WTC11 (cell line): ENCODE data around the gene UVRAG. TPM values are rescaled to one million over a fixed set of nuclear protein-coding genes. Genes with fewer than 3 reads are reported as not detected.

Source experiments
- ATAC-seq: fragments of 200-7000 bp; cut with Tn5 transposase; 2 replicates; pipeline ENCODE4 v1.10.0; 2021; ENCODE audit warnings: mild to moderate bottlenecking, moderate library complexity
- CTCF ChIA-PET: fragments of 300-600 bp; sonication (Branson Sonifier 250); formaldehyde crosslinking; loops from one replicate; lab custom pipeline; 2021; ENCODE audit warnings: antibody characterized with exemption; lab: Charles Lee
- POLR2A ChIA-PET: fragments of 350-600 bp; sonication (Branson Sonifier 250); formaldehyde crosslinking; loops from one replicate; lab custom pipeline; 2021; ENCODE audit warnings: antibody characterized with exemption; lab: Charles Lee
- DNase-seq: peaks from one replicate; pipeline ENCODE4 v3.0.0; 2021; ENCODE audit warnings: low spot score
- H3K27ac Mint-ChIP-seq: 2 replicates; pipeline ENCODE4 v1.8.0; 2021; ENCODE audit warnings: mixed read lengths
- H3K27me3 Mint-ChIP-seq: 2 replicates; pipeline ENCODE4 v1.8.0; 2021; ENCODE audit warnings: low read depth, mild to moderate bottlenecking, moderate library complexity, mixed read lengths
- H3K36me3 Mint-ChIP-seq: 2 replicates; pipeline ENCODE4 v1.8.0; 2021; ENCODE audit warnings: mixed read lengths
- H3K4me1 Mint-ChIP-seq: 2 replicates; pipeline ENCODE4 v1.8.0; 2022; ENCODE audit warnings: mixed read lengths
- H3K4me3 Mint-ChIP-seq: 2 replicates; pipeline ENCODE4 v1.8.0; 2021; ENCODE audit warnings: mild to moderate bottlenecking, moderate library complexity, mixed read lengths
- H3K9me3 Mint-ChIP-seq: 2 replicates; pipeline ENCODE4 v1.8.0; 2021; ENCODE audit warnings: mixed read lengths
- CBFB ChIP-seq: sonication (generic); formaldehyde crosslinking; IDR thresholded peaks from 2 replicates; pipeline ENCODE4 v1.8.1; 2022; ENCODE audit warnings: mild to moderate bottlenecking, low read depth, missing genetic modification reagents
- CREB1 ChIP-seq: sonication (generic); formaldehyde crosslinking; IDR thresholded peaks from 2 replicates; pipeline ENCODE4 v1.8.0; 2023; ENCODE audit warnings: mild to moderate bottlenecking, missing genetic modification reagents
- E2F1 ChIP-seq: sonication (generic); formaldehyde crosslinking; IDR thresholded peaks from 2 replicates; pipeline ENCODE4 v1.8.0; 2022; ENCODE audit warnings: mild to moderate bottlenecking, missing genetic modification reagents
- FOXK1 ChIP-seq: sonication (generic); formaldehyde crosslinking; IDR thresholded peaks from 2 replicates; pipeline ENCODE4 v1.8.0; 2022; ENCODE audit warnings: mild to moderate bottlenecking, moderate library complexity, missing genetic modification reagents
- FOXP1 ChIP-seq: sonication (generic); formaldehyde crosslinking; IDR thresholded peaks from 2 replicates; pipeline ENCODE4 v1.8.0; 2022; ENCODE audit warnings: missing genetic modification reagents, mild to moderate bottlenecking, moderate library complexity, borderline replicate concordance
- NFE2L1 ChIP-seq: sonication (generic); formaldehyde crosslinking; IDR thresholded peaks from 2 replicates; pipeline ENCODE4 v1.8.1; 2023; ENCODE audit warnings: missing genetic modification reagents
- PREB ChIP-seq: sonication (generic); formaldehyde crosslinking; IDR thresholded peaks from 2 replicates; pipeline ENCODE4 v1.8.1; 2022; ENCODE audit warnings: mild to moderate bottlenecking, missing genetic modification reagents, moderate library complexity, borderline replicate concordance
- PRRX2 ChIP-seq: fragments of 250-450 bp; sonication (Bioruptor Pico); IDR thresholded peaks from 2 replicates; pipeline ENCODE4 v1.8.0; 2021; ENCODE audit warnings: mild to moderate bottlenecking
- TEAD4 ChIP-seq: sonication (generic); formaldehyde crosslinking; IDR thresholded peaks from 2 replicates; pipeline ENCODE4 v1.8.0; 2022; ENCODE audit warnings: mild to moderate bottlenecking, missing genetic modification reagents
- USF1 ChIP-seq: sonication (generic); formaldehyde crosslinking; IDR thresholded peaks from 2 replicates; pipeline ENCODE4 v1.8.0; 2022; ENCODE audit warnings: mild to moderate bottlenecking, missing genetic modification reagents
- ZBTB21 ChIP-seq: sonication (generic); formaldehyde crosslinking; IDR thresholded peaks from 2 replicates; pipeline ENCODE4 v1.8.1; 2023; ENCODE audit warnings: mild to moderate bottlenecking, missing genetic modification reagents, borderline replicate concordance
- ZMAT4 ChIP-seq: fragments of 250-450 bp; sonication (Bioruptor Pico); IDR thresholded peaks from 2 replicates; pipeline ENCODE4 v1.9.0; 2021; ENCODE audit warnings: mild to moderate bottlenecking
- ZNF425 ChIP-seq: fragments of 250-450 bp; sonication (Bioruptor Pico); conservative IDR thresholded peaks from 2 replicates; pipeline ENCODE4 v1.9.0; 2021; ENCODE audit warnings: mild to moderate bottlenecking
- ZNF532 ChIP-seq: fragments of 250-450 bp; sonication (Bioruptor Pico); IDR thresholded peaks from 2 replicates; pipeline ENCODE4 v1.9.0; 2021; ENCODE audit warnings: mild to moderate bottlenecking, borderline replicate concordance
- total RNA-seq: library from RNA; stranded (reverse); gene quantifications from 3 replicates; pipeline ENCODE4 v1.2.3, GENCODE V29; 2021

Gene UVRAG
- total RNA-seq, 1 experiment from 2014 or later = 14.5 TPM

GRCh38 chr11:76073724-76074123 is 258.7 kb downstream of the UVRAG start (continued):
- TF ChIP-seq TEAD4 (CRISPR knock-in tag) = no peak

- ChIA-PET POLR2A (interaction anchor here (0.7 kb wide), 1 partner anchor 13 kb away, joined by 3 read pairs; no protein-coding TSS in a partner anchor), CTCF (interaction anchor here (2.5 kb wide), 1 partner anchor 78 kb away, joined by 8 read pairs; no protein-coding TSS in a partner anchor)
- ATAC-seq (no peak), DNase-seq (no peak)
- no peaks in the 10 kb centered on the region for H3K9me3 Mint-ChIP-seq
- no peak overlapping the region for H3K4me3 Mint-ChIP-seq
- H3K4me1 Mint-ChIP-seq = 0 out of 2 replicates have a peak, but pooled peaks cover 6% of the 10 kb centered on the region
- peaks cover 4% of the 10 kb centered on the region; the same call in 1 of the 2 replicates for H3K36me3 Mint-ChIP-seq
- TF ChIP-seq USF1 (CRISPR knock-in tag) = no peak
- no peak for TF ChIP-seq FOXK1
- no peak for TF ChIP-seq CREB1 (CRISPR knock-in tag)
- no peak for TF ChIP-seq ZNF425 (CRISPR knock-in tag)
- TF ChIP-seq ZBTB21 (CRISPR knock-in tag) = no peak
- no peak for TF ChIP-seq PREB (CRISPR knock-in tag)
- no peak for TF ChIP-seq FOXP1 (CRISPR knock-in tag)
- TF ChIP-seq PRRX2 (CRISPR knock-in tag) = no peak
- TF ChIP-seq E2F1 (CRISPR knock-in tag) = no peak
- no peak for TF ChIP-seq CBFB
- TF ChIP-seq NFE2L1 (CRISPR knock-in tag) = no peak
- no peak for TF ChIP-seq ZNF532 (CRISPR knock-in tag)
- no peak for TF ChIP-seq ZMAT4 (CRISPR knock-in tag)
- no peak overlapping the region for H3K27ac Mint-ChIP-seq
- no peaks in the 10 kb centered on the region for H3K27me3 Mint-ChIP-seq
These were observed 259.4 kb downstream of the UVRAG start for GRCh38 chr11:76074148-76075095.
